Head of caudate nucleus (tissue), 42 donors: ENCODE results near the gene OBP2A.
"Not testable (repeated sequence)": the region's sequence is repeated elsewhere in the genome, so short reads cannot be mapped to it uniquely, and the experiment has no call there.

Experiments used
- DNase-seq, 42 donors: peaks; one replicate each; pipeline versions ENCODE4 v3.0.0 to v3.0.0-alpha.2; 2020 to 2021; ENCODE audit warnings: mixed read lengths in 7 of 42
- intact Hi-C: fragments of 100-400 bp; cut with DNase I; formaldehyde crosslinking; loops from one replicate; pipeline ENCODE4 v1.15.0; 2022

The OBP2A gene

GRCh38 chr9:135507104-135508035 is 38.6 kb upstream of the OBP2A start:
- intact Hi-C loops = no loop called here
- peak in 4 of 42 donors; percentile 5 to 19 (median 8) for DNase-seq

GRCh38 chr9:135508211-135508820 is 37.6 kb upstream of the OBP2A start:
- DNase-seq = peak in 7 of 42 donors; percentile 1 to 17 (median 5)
- intact Hi-C loops = no loop called here

GRCh38 chr9:135509458-135509857 is 36.5 kb upstream of the OBP2A start:
- intact Hi-C loops = no loop called here
- no peak for DNase-seq

GRCh38 chr9:135512241-135512603 is 33.7 kb upstream of the OBP2A start:
- intact Hi-C loops = no loop called here
- peak in 3 of 42 donors; percentile 4 to 29 (median 21) for DNase-seq

- DNase-seq = peak in 5 of 42 donors; percentile 1 to 40 (median 13)
- intact Hi-C loops = no loop called here
Observed at GRCh38 chr9:135512904-135513303, 33.0 kb upstream of the OBP2A start.

- intact Hi-C loops = no loop called here
- DNase-seq = peak in 6 of 42 donors; percentile 6 to 30 (median 13)
Observed at GRCh38 chr9:135513351-135513846, 32.5 kb upstream of the OBP2A start.

- intact Hi-C loops = not testable (repeated sequence)
- peak in 4 of 42 donors; percentile 4 to 9 (median 6) for DNase-seq
Observed at GRCh38 chr9:135513906-135514305, 32.0 kb upstream of the OBP2A start.

- intact Hi-C loops = no loop called here
- DNase-seq = peak in 8 of 42 donors; percentile 2 to 25 (median 10)
Observed at GRCh38 chr9:135514342-135515082, 31.4 kb upstream of the OBP2A start.

GRCh38 chr9:135515083-135515951 is 30.6 kb upstream of the OBP2A start:
- DNase-seq = peak in 8 of 42 donors; percentile 5 to 36 (median 8)
- intact Hi-C loops = no loop called here

GRCh38 chr9:135516132-135516860 is 29.6 kb upstream of the OBP2A start:
- intact Hi-C loops = no loop called here
- DNase-seq = peak in 7 of 42 donors; percentile 1 to 23 (median 8)

GRCh38 chr9:135517407-135517822 is 28.5 kb upstream of the OBP2A start:
- intact Hi-C loops = no loop called here
- peak in 8 of 42 donors; percentile 6 to 43 (median 18) for DNase-seq

- DNase-seq = peak in 5 of 42 donors; percentile 2 to 9 (median 6)
- intact Hi-C loops = no loop called here
Observed at GRCh38 chr9:135519179-135519971, 26.6 kb upstream of the OBP2A start.

- intact Hi-C loops = no loop called here
- DNase-seq = peak in 7 of 42 donors; percentile 0 to 13 (median 4)
Observed at GRCh38 chr9:135520916-135521607, 24.9 kb upstream of the OBP2A start, which contains the start of gene LCN1. LCN1 (plus strand) TSS chr9:135521440; CDS start chr9:135521498, 58 bp downstream.

GRCh38 chr9:135521608-135522095 is 24.3 kb upstream of the OBP2A start:
- DNase-seq = peak in 3 of 42 donors; percentile 1 to 9 (median 8)
- intact Hi-C loops = no loop called here

GRCh38 chr9:135522137-135522877 is 23.6 kb upstream of the OBP2A start:
- DNase-seq = peak in 8 of 42 donors; percentile 2 to 22 (median 8)
- intact Hi-C loops = no loop called here
